ENCODE results near the gene KRTAP4-11. TPM values are rescaled to one million over a fixed set of nuclear protein-coding genes. Genes with fewer than 3 reads are reported as not detected.
A peak's percentile ranks its signal among the peaks of the same experiment; 100 is the strongest.
"Not testable (repeated sequence)": the region's sequence is repeated elsewhere in the genome, so short reads cannot be mapped to it uniquely, and the experiment has no call there.

KRTAP4-11 gene
- total and polyA plus RNA-seq, 2 donors (not counting 1 experiment from before 2014, with no cell fraction given) = not detected

DNA sequence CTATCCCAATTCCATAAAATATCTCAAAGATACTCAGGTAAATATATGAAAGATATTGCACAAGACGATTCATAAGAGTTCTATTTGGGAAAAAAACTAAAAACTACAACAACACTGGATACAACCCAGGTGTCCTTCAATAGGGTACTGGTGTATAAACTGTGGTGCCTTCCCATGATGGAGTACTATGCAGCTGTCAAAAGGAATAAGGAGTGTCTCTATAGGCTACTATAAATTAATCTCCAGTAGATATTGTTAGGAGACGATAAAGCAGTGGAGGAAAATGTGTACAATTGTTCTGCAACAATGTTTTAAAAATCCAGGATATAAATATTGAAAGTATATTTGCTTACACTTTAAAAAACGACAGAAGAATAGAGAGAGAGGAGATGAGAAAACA lies 8.2 kb upstream of the KRTAP4-11 start:
- Histone ChIP-seq H2AFZ (ENCODE audit: low read length) (no peak overlapping the region), H3K4me1 (ENCODE audit: control insufficient read depth, extremely low read depth, insufficient read depth, low read length) (no peaks in the 10 kb centered on the region), H3K9me3 (ENCODE audit: control insufficient read depth, insufficient read depth, low read depth, low read length) (no peaks in the 10 kb centered on the region), H3K27me3 (ENCODE audit: control insufficient read depth, insufficient read depth, low read length) (no peaks in the 10 kb centered on the region), H3K4me2 (ENCODE audit: extremely low read depth, insufficient read depth, low read length) (no peak overlapping the region), H3K36me3 (ENCODE audit: control insufficient read depth, insufficient read depth, low read length) (no peaks in the 10 kb centered on the region), H3K27ac (ENCODE audit: insufficient read depth, low read length) (no peak overlapping the region), H4K20me1 (ENCODE audit: control insufficient read depth, extremely low read depth, insufficient read depth, low read length) (no peaks in the 10 kb centered on the region), H3K4me3 (replicated peaks in 1 of 4; ENCODE audit: control extremely low read depth in 1 of 4, insufficient read depth in 1 of 4, low read depth in 3 of 4, low read length in 4 of 4) (no peak overlapping the region), H3K79me2 (ENCODE audit: control insufficient read depth, insufficient read depth, low read length) (no peaks in the 10 kb centered on the region), H3K9ac (ENCODE audit: insufficient read depth, low read length) (no peak overlapping the region)
- no peak for TF ChIP-seq EZH2 (IDR thresholded peaks at IDR 0.05; ENCODE audit: low read length, missing control alignments)
- TF ChIP-seq, protein P1, sequence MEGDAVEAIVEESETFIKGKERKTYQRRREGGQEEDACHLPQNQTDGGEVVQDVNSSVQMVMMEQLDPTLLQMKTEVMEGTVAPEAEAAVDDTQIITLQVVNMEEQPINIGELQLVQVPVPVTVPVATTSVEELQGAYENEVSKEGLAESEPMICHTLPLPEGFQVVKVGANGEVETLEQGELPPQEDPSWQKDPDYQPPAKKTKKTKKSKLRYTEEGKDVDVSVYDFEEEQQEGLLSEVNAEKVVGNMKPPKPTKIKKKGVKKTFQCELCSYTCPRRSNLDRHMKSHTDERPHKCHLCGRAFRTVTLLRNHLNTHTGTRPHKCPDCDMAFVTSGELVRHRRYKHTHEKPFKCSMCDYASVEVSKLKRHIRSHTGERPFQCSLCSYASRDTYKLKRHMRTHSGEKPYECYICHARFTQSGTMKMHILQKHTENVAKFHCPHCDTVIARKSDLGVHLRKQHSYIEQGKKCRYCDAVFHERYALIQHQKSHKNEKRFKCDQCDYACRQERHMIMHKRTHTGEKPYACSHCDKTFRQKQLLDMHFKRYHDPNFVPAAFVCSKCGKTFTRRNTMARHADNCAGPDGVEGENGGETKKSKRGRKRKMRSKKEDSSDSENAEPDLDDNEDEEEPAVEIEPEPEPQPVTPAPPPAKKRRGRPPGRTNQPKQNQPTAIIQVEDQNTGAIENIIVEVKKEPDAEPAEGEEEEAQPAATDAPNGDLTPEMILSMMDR (conservative IDR thresholded peaks at IDR 0.05 in 1 of 2, IDR thresholded peaks at IDR 0.05 in 1 of 2; ENCODE audit: low read depth in 1 of 2, low read length in 2 of 2) = no peak
- DNase-seq (ENCODE audit: low read depth in 2 of 2) = no peak

DNA sequence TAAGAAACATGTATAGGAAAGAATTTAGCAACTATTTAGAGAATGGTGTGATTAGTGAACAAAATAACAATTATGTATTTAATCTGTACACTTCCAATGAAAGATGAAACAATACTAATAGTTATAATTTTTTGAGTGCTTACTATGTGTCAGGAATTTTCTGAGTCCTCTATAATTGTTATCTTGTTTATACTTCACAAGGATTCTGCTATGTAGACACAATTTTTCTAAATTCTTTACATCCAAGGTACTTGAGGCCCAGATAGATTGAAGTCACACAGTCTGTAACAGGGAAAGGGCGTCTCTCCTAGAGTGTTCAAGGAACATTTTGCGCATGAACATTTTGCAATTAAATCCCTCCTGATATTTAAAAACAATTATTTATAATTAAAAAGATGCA lies 6.9 kb upstream of the KRTAP4-11 start:
- Histone ChIP-seq H3K9me3 (ENCODE audit: control insufficient read depth, insufficient read depth, low read depth, low read length) (no peaks in the 10 kb centered on the region), H3K27me3 (ENCODE audit: control insufficient read depth, insufficient read depth, low read length) (no peaks in the 10 kb centered on the region), H3K9ac (ENCODE audit: insufficient read depth, low read length) (no peak overlapping the region), H3K4me1 (ENCODE audit: control insufficient read depth, extremely low read depth, insufficient read depth, low read length) (no peaks in the 10 kb centered on the region), H3K27ac (ENCODE audit: insufficient read depth, low read length) (no peak overlapping the region), H4K20me1 (ENCODE audit: control insufficient read depth, extremely low read depth, insufficient read depth, low read length) (no peaks in the 10 kb centered on the region), H3K4me2 (ENCODE audit: extremely low read depth, insufficient read depth, low read length) (no peak overlapping the region), H3K4me3 (replicated peaks in 1 of 4; ENCODE audit: control extremely low read depth in 1 of 4, insufficient read depth in 1 of 4, low read depth in 3 of 4, low read length in 4 of 4) (no peak overlapping the region), H3K36me3 (ENCODE audit: control insufficient read depth, insufficient read depth, low read length) (no peaks in the 10 kb centered on the region), H2AFZ (ENCODE audit: low read length) (no peak overlapping the region), H3K79me2 (ENCODE audit: control insufficient read depth, insufficient read depth, low read length) (no peaks in the 10 kb centered on the region)
- DNase-seq (ENCODE audit: low read depth in 2 of 2) = no peak
- TF ChIP-seq EZH2 (IDR thresholded peaks at IDR 0.05; ENCODE audit: low read length, missing control alignments) = no peak
- TF ChIP-seq, protein P1 (conservative IDR thresholded peaks at IDR 0.05 in 1 of 2, IDR thresholded peaks at IDR 0.05 in 1 of 2; ENCODE audit: low read depth in 1 of 2, low read length in 2 of 2) = no peak

DNA sequence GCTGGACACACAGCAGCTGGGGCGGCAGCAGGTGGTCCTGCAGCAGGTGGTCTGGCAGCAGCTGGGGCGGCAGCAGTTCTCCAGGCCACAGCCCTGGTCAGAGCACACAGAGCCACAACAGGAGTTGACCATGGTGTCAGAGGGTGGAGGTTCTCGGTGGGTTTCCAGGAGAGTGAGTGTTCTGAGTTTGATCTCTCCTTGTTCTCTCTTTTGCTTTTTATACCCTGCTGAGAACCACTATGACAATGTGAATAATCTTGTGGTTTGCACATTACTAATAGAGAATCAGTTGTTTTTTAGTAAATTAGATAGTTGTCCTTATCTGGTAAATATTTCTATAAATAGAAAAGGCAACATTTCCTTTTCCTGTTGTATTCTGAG lies 5.8 kb upstream of the KRTAP4-11 start, which contains the start of gene KRTAP4-12:
KRTAP4-12 (minus strand) TSS at position 192 of the 381 bp plus-strand sequence; CDS start at position 132, 60 bp downstream.
- not testable (repeated sequence) for H3K4me2 ChIP-seq (ENCODE audit: extremely low read depth, insufficient read depth, low read length); H3K4me3 ChIP-seq (replicated peaks in 1 of 4; ENCODE audit: control extremely low read depth in 1 of 4, insufficient read depth in 1 of 4, low read depth in 3 of 4, low read length in 4 of 4)
- peak in 1 of 2 donors; percentile 20 for DNase-seq (ENCODE audit: low read depth in 2 of 2)

DNA sequence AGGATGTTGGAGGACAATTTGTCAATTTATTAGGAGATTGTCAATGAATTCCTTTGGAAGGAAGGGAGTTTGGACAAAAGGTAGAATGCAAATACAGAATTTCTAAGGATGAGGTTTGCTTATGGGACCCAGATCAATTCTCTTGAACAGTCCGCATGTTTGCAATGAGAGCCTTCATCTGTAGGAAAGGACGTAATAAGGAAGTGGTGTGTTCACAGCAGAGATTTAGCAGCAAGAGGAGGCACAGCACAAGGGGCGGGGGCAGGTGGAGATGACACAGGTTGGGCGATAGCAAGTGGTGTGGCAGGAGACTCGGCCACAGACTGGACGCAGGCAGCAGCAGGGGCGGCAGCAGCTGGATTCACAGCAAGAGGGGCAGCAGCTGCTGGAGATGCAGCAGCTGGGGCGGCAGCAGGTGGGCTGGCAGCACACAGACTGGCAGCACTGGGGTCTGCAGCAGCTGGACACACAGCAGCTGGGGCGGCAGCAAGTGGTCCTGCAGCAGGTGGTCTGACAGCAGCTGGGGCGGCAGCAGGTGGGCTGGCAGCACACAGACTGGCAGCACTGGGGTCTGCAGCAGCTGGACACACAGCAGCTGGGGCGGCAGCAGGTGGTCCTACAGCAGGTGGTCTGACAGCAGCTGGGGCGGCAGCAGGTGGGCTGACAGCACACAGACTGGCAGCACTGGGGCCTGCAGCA lies 5.3 kb upstream of the KRTAP4-11 start:
- H3K4me1 ChIP-seq (ENCODE audit: control insufficient read depth, extremely low read depth, insufficient read depth, low read length); H3K36me3 ChIP-seq (ENCODE audit: control insufficient read depth, insufficient read depth, low read length); H3K4me2 ChIP-seq (ENCODE audit: extremely low read depth, insufficient read depth, low read length); H3K79me2 ChIP-seq (ENCODE audit: control insufficient read depth, insufficient read depth, low read length); H3K27ac ChIP-seq (ENCODE audit: insufficient read depth, low read length); H3K27me3 ChIP-seq (ENCODE audit: control insufficient read depth, insufficient read depth, low read length); H4K20me1 ChIP-seq (ENCODE audit: control insufficient read depth, extremely low read depth, insufficient read depth, low read length); H3K9me3 ChIP-seq (ENCODE audit: control insufficient read depth, insufficient read depth, low read depth, low read length); DNase-seq (ENCODE audit: low read depth in 2 of 2); H3K9ac ChIP-seq (ENCODE audit: insufficient read depth, low read length); H3K4me3 ChIP-seq (replicated peaks in 1 of 4; ENCODE audit: control extremely low read depth in 1 of 4, insufficient read depth in 1 of 4, low read depth in 3 of 4, low read length in 4 of 4); H2AFZ ChIP-seq (ENCODE audit: low read length): not testable (repeated sequence)

More for the DNA sequence above, 5.8 kb upstream of the KRTAP4-11 start, which contains the start of gene KRTAP4-12:
- not testable (repeated sequence) for H4K20me1 ChIP-seq (ENCODE audit: control insufficient read depth, extremely low read depth, insufficient read depth, low read length); H3K36me3 ChIP-seq (ENCODE audit: control insufficient read depth, insufficient read depth, low read length); H3K9me3 ChIP-seq (ENCODE audit: control insufficient read depth, insufficient read depth, low read depth, low read length); H3K27me3 ChIP-seq (ENCODE audit: control insufficient read depth, insufficient read depth, low read length); H2AFZ ChIP-seq (ENCODE audit: low read length); H3K4me1 ChIP-seq (ENCODE audit: control insufficient read depth, extremely low read depth, insufficient read depth, low read length); H3K9ac ChIP-seq (ENCODE audit: insufficient read depth, low read length); H3K27ac ChIP-seq (ENCODE audit: insufficient read depth, low read length); H3K79me2 ChIP-seq (ENCODE audit: control insufficient read depth, insufficient read depth, low read length)
